Epidermal melanocyte (primary cell): ENCODE measurements around the gene AP3B1.

Source experiments
- DNase-seq: peaks from one replicate; pipeline ENCODE4 v3.0.0; 2011; ENCODE audit warnings: low spot score; ENCODE audit not compliant: insufficient read length

Gene AP3B1

GRCh38 chr5:78162253-78162862 is 132.1 kb downstream of the AP3B1 start:
- no peak for DNase-seq

- no peak for DNase-seq
Observed at GRCh38 chr5:78157001-78157400, 137.5 kb downstream of the AP3B1 start.

- DNase-seq = no peak
Observed at GRCh38 chr5:78151594-78152271, 142.8 kb downstream of the AP3B1 start.

GRCh38 chr5:78137290-78137689 is 157.2 kb downstream of the AP3B1 start:
- no peak for DNase-seq

GRCh38 chr5:78133423-78133822 is 161.1 kb downstream of the AP3B1 start:
- DNase-seq = no peak

GRCh38 chr5:78132507-78132906 is 162.0 kb downstream of the AP3B1 start:
- no peak for DNase-seq

GRCh38 chr5:78129597-78129996 is 164.9 kb downstream of the AP3B1 start:
- DNase-seq = no peak

GRCh38 chr5:78127875-78128274 is 166.6 kb downstream of the AP3B1 start:
- DNase-seq = no peak

GRCh38 chr5:78126536-78126935 is 168.0 kb downstream of the AP3B1 start:
- no peak for DNase-seq

- no peak for DNase-seq
Observed at GRCh38 chr5:78116167-78116566, 178.3 kb downstream of the AP3B1 start.

GRCh38 chr5:78113689-78114264 is 180.7 kb downstream of the AP3B1 start:
- DNase-seq = no peak

- no peak for DNase-seq
Observed at GRCh38 chr5:78112931-78113330, 181.6 kb downstream of the AP3B1 start.

- no peak for DNase-seq
Observed at GRCh38 chr5:78109891-78110324, 184.6 kb downstream of the AP3B1 start.

GRCh38 chr5:78108564-78108963 is 185.9 kb downstream of the AP3B1 start:
- no peak for DNase-seq

GRCh38 chr5:78103232-78103918 is 191.1 kb downstream of the AP3B1 start:
- no peak for DNase-seq

- no peak for DNase-seq
Observed at GRCh38 chr5:78102500-78102899, 192.0 kb downstream of the AP3B1 start.

GRCh38 chr5:78095125-78095524 is 199.4 kb downstream of the AP3B1 start:
- DNase-seq = no peak

GRCh38 chr5:78090002-78090401 is 204.5 kb downstream of the AP3B1 start:
- no peak for DNase-seq

- no peak for DNase-seq
Observed at GRCh38 chr5:78078858-78079257, 215.6 kb downstream of the AP3B1 start.

- no peak for DNase-seq
Observed at GRCh38 chr5:78077369-78078068, 217.0 kb downstream of the AP3B1 start.

- DNase-seq = no peak
Observed at GRCh38 chr5:78076351-78076750, 218.1 kb downstream of the AP3B1 start.

GRCh38 chr5:78075301-78075700 is 219.2 kb downstream of the AP3B1 start:
- no peak for DNase-seq
